Uterus (tissue), 2 donors: ENCODE measurements around the gene ARL5A.

Experiments
- POLR2A ChIP-seq, 2 donors: fragments of 450-650 bp; IDR thresholded peaks; one replicate each; pipeline ENCODE4 v1.6.1; 2016; ENCODE audit warnings: antibody characterized with exemption in 2 of 2, mild to moderate bottlenecking in 1 of 2, moderate library complexity in 1 of 2
- TF ChIP-seq, protein P1 (sequence below), 4 experiments: fragments of 200-600 bp in 2 of 4; fragments of 450-650 bp in 2 of 4; sonication (generic) in 2 of 4; IDR thresholded peaks; one replicate each; pipeline ENCODE4 v1.5.1; 2016 to 2019; ENCODE audit warnings: antibody characterized with exemption in 4 of 4, mild to moderate bottlenecking in 2 of 4, moderate library complexity in 1 of 4

DNA sequence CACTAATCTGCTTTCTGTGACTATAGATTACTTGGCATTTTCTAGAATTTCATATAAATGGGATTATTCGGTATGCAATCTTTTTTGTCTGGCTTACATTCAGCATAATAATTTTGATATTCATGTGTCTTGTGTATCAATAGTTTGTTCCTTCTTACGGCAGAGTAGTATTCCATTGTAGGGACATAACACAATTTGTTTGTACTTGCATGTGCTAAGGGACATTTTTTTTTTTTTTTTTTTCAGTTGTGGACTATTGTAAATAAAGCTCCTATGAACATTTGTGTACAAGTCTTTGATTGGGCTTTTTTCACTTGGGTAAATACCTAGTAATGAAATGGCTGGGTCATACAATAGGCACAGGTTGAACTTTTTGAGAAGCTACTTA, 45.1 kb downstream of the ARL5A start:
- TF ChIP-seq, protein P1, sequence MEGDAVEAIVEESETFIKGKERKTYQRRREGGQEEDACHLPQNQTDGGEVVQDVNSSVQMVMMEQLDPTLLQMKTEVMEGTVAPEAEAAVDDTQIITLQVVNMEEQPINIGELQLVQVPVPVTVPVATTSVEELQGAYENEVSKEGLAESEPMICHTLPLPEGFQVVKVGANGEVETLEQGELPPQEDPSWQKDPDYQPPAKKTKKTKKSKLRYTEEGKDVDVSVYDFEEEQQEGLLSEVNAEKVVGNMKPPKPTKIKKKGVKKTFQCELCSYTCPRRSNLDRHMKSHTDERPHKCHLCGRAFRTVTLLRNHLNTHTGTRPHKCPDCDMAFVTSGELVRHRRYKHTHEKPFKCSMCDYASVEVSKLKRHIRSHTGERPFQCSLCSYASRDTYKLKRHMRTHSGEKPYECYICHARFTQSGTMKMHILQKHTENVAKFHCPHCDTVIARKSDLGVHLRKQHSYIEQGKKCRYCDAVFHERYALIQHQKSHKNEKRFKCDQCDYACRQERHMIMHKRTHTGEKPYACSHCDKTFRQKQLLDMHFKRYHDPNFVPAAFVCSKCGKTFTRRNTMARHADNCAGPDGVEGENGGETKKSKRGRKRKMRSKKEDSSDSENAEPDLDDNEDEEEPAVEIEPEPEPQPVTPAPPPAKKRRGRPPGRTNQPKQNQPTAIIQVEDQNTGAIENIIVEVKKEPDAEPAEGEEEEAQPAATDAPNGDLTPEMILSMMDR (IDR thresholded peaks at IDR 0.05) = no peak
- no peak for TF ChIP-seq POLR2A (IDR thresholded peaks at IDR 0.05)
